Trophoblast cell (in vitro differentiated cells and primary cell): ENCODE data around the gene IGSF11.

Experiments
- DNase-seq, 2 donors: peaks; one replicate each; pipeline ENCODE4 v3.0.0-alpha.2; 2016
- H2AFZ ChIP-seq: 2 replicates; pipeline ENCODE4 v1.6.1; 2013; ENCODE audit warnings: low read length, moderate library complexity, mild to moderate bottlenecking; ENCODE audit not compliant: insufficient read depth, poor library complexity
- H2AK5ac ChIP-seq: 2 replicates; pipeline ENCODE4 v1.6.1; 2013; ENCODE audit warnings: mild to moderate bottlenecking, low read length
- H2BK120ac ChIP-seq: 2 replicates; pipeline ENCODE4 v1.6.1; 2013; ENCODE audit warnings: low read length, mild to moderate bottlenecking, moderate library complexity; ENCODE audit not compliant: insufficient read depth, poor library complexity
- H2BK12ac ChIP-seq: 2 replicates; pipeline ENCODE4 v1.6.1; 2013; ENCODE audit warnings: mild to moderate bottlenecking, low read length, moderate library complexity
- H2BK5ac ChIP-seq: 2 replicates; pipeline ENCODE4 v1.6.1; 2013; ENCODE audit warnings: low read length, low read depth, moderate library complexity, mild to moderate bottlenecking; ENCODE audit not compliant: poor library complexity
- H3K14ac ChIP-seq: 2 replicates; pipeline ENCODE4 v1.6.1; 2013; ENCODE audit warnings: mild to moderate bottlenecking, low read length
- H3K18ac ChIP-seq: 2 replicates; pipeline ENCODE4 v1.6.1; 2013; ENCODE audit warnings: mild to moderate bottlenecking, low read length
- H3K23ac ChIP-seq: 2 replicates; pipeline ENCODE4 v1.6.1; 2013; ENCODE audit warnings: low read length
- H3K27ac ChIP-seq: 2 replicates; pipeline ENCODE4 v1.5.1; 2013; ENCODE audit warnings: low read depth, mild to moderate bottlenecking, inconsistent platforms, low read length, moderate library complexity
- H3K27me3 ChIP-seq: 2 replicates; pipeline ENCODE4 v1.6.1; 2013; ENCODE audit warnings: inconsistent platforms, mild to moderate bottlenecking, low read length, moderate library complexity; ENCODE audit not compliant: insufficient read depth
- H3K36me3 ChIP-seq, 2 experiments: 1 replicate in 1 of 2; 2 replicates in 1 of 2; pipeline ENCODE4 v1.6.1; 2013; ENCODE audit warnings: low read length in 2 of 2, mild to moderate bottlenecking in 2 of 2, moderate library complexity in 1 of 2; ENCODE audit not compliant: insufficient read depth in 2 of 2, control insufficient read depth in 1 of 2
- H3K4ac ChIP-seq: 2 replicates; pipeline ENCODE4 v1.6.1; 2013; ENCODE audit warnings: low read depth, mild to moderate bottlenecking, low read length, moderate library complexity
- H3K4me1 ChIP-seq, 2 experiments: 1 replicate in 1 of 2; 2 replicates in 1 of 2; pipeline ENCODE4 v1.6.1; 2013; ENCODE audit warnings: low read length in 2 of 2, mild to moderate bottlenecking in 2 of 2, moderate library complexity in 1 of 2; ENCODE audit not compliant: insufficient read depth in 2 of 2, control insufficient read depth in 1 of 2
- H3K4me2 ChIP-seq: 2 replicates; pipeline ENCODE4 v1.6.1; 2013; ENCODE audit warnings: inconsistent platforms, mild to moderate bottlenecking, low read length, moderate library complexity
- H3K4me3 ChIP-seq: 2 replicates; pipeline ENCODE4 v1.5.1; 2013; ENCODE audit warnings: mild to moderate bottlenecking, low read depth, low read length, inconsistent platforms
- H3K79me1 ChIP-seq: one replicate; pipeline ENCODE4 v1.6.1; 2013; ENCODE audit warnings: low read length
- H3K79me2 ChIP-seq: 2 replicates; pipeline ENCODE4 v1.6.1; 2013; ENCODE audit warnings: low read length, mild to moderate bottlenecking; ENCODE audit not compliant: control insufficient read depth, insufficient read depth, poor library complexity
- H3K9ac ChIP-seq: 2 replicates; pipeline ENCODE4 v1.6.1; 2013; ENCODE audit warnings: mild to moderate bottlenecking, low read length
- H3K9me3 ChIP-seq: 2 replicates; pipeline ENCODE4 v1.6.1; 2013; ENCODE audit warnings: low read depth, mild to moderate bottlenecking, control low read depth, inconsistent platforms, low read length; ENCODE audit not compliant: insufficient read depth
- H4K12ac ChIP-seq: 2 replicates; pipeline ENCODE4 v1.6.1; 2013; ENCODE audit warnings: low read depth, mild to moderate bottlenecking, low read length, moderate library complexity
- H4K8ac ChIP-seq: 2 replicates; pipeline ENCODE4 v1.6.1; 2013; ENCODE audit warnings: low read depth, mild to moderate bottlenecking, low read length, moderate library complexity
- H4K91ac ChIP-seq: one replicate; pipeline ENCODE4 v1.6.1; 2013; ENCODE audit warnings: low read depth, mild to moderate bottlenecking, low read length, moderate library complexity
- WGBS: extraction: QIAGEN DNeasy Blood & Tissue Kit; methylation state at CpG from one replicate; pipeline ENCODE4 v1.1.7; 2013; ENCODE audit warnings: missing lambda C conversion rate; ENCODE audit not compliant: insufficient read length, insufficient coverage; ENCODE audit errors: extremely low coverage; 5-methylcytosine and 5-hydroxymethylcytosine counted together

Gene IGSF11

GRCh38 chr3:119019767-119020518, 14.7 kb downstream of the IGSF11 start:
- no peak for DNase-seq
- Histone ChIP-seq H3K4ac (no peak overlapping the region), H3K79me2 (no peaks in the 10 kb centered on the region), H3K9ac (no peak overlapping the region), H2AK5ac (no peak overlapping the region), H2BK5ac (no peak overlapping the region), H3K4me3 (no peak overlapping the region), H2BK12ac (no peak overlapping the region), H3K36me3 (no peaks in the 10 kb centered on the region), H3K27me3 (no peaks in the 10 kb centered on the region), H3K9me3 (no peaks in the 10 kb centered on the region), H3K14ac (no peak overlapping the region), H3K27ac (no peak overlapping the region), H3K79me1 (no peaks in the 10 kb centered on the region), H3K4me2 (no peak overlapping the region), H3K23ac (no peak overlapping the region), H4K12ac (no peak overlapping the region), H2BK120ac (no peak overlapping the region), H3K18ac (no peak overlapping the region), H2AFZ (no peak overlapping the region), H4K8ac (no peak overlapping the region), H4K91ac (no peak overlapping the region), H3K4me1 (no peaks in the 10 kb centered on the region)
- no CpG with 5 or more reads among the region's 4 CpGs for WGBS

GRCh38 chr3:119018690-119019463, 15.8 kb downstream of the IGSF11 start:
- H3K4me2 ChIP-seq = no peak overlapping the region
- no peak overlapping the region for H2AFZ ChIP-seq
- no peak overlapping the region for H3K4me3 ChIP-seq
- H3K4ac ChIP-seq = no peak overlapping the region
- no peak for DNase-seq
- no peak overlapping the region for H2BK120ac ChIP-seq
- H3K4me1 ChIP-seq = no peaks in the 10 kb centered on the region
- no peaks in the 10 kb centered on the region for H3K79me2 ChIP-seq
- H3K9ac ChIP-seq = no peak overlapping the region
- H4K12ac ChIP-seq = no peak overlapping the region
- H3K18ac ChIP-seq = no peak overlapping the region
- H3K23ac ChIP-seq = no peak overlapping the region
- no peak overlapping the region for H4K8ac ChIP-seq
- no peak overlapping the region for H3K27ac ChIP-seq
- H3K9me3 ChIP-seq = no peaks in the 10 kb centered on the region
- H3K14ac ChIP-seq = no peak overlapping the region
- H4K91ac ChIP-seq = no peak overlapping the region
- H3K79me1 ChIP-seq = no peaks in the 10 kb centered on the region
- H2BK12ac ChIP-seq = no peak overlapping the region
- WGBS = no CpG with 5 or more reads among the region's 1 CpG
- no peak overlapping the region for H2BK5ac ChIP-seq
- no peaks in the 10 kb centered on the region for H3K36me3 ChIP-seq
- no peak overlapping the region for H2AK5ac ChIP-seq
- no peaks in the 10 kb centered on the region for H3K27me3 ChIP-seq

- Histone ChIP-seq H3K79me2 (no peaks in the 10 kb centered on the region), H4K8ac (no peak overlapping the region), H2BK12ac (no peak overlapping the region), H3K18ac (no peak overlapping the region), H2AFZ (no peak overlapping the region), H3K27me3 (no peaks in the 10 kb centered on the region), H4K12ac (no peak overlapping the region), H3K36me3 (no peaks in the 10 kb centered on the region), H3K9ac (no peak overlapping the region), H3K23ac (no peak overlapping the region), H2AK5ac (no peak overlapping the region), H2BK5ac (no peak overlapping the region), H3K9me3 (no peaks in the 10 kb centered on the region), H3K79me1 (no peaks in the 10 kb centered on the region), H3K27ac (no peak overlapping the region), H3K4me2 (no peak overlapping the region), H3K14ac (no peak overlapping the region), H3K4ac (no peak overlapping the region), H2BK120ac (no peak overlapping the region), H3K4me3 (no peak overlapping the region), H4K91ac (no peak overlapping the region), H3K4me1 (no peaks in the 10 kb centered on the region)
- DNase-seq = no peak
- WGBS = no CpG with 5 or more reads among the region's 2 CpGs
Measured at GRCh38 chr3:119015942-119016341, 18.7 kb downstream of the IGSF11 start.

GRCh38 chr3:119013951-119014350, 20.7 kb downstream of the IGSF11 start:
- H2AK5ac ChIP-seq = no peak overlapping the region
- no CpG with 5 or more reads among the region's 3 CpGs for WGBS
- no peak overlapping the region for H3K9ac ChIP-seq
- no peaks in the 10 kb centered on the region for H3K27me3 ChIP-seq
- no peak overlapping the region for H3K27ac ChIP-seq
- H4K91ac ChIP-seq = no peak overlapping the region
- H3K23ac ChIP-seq = no peak overlapping the region
- H2BK12ac ChIP-seq = no peak overlapping the region
- no peak overlapping the region for H4K8ac ChIP-seq
- no peak overlapping the region for H3K4ac ChIP-seq
- H3K79me2 ChIP-seq = no peaks in the 10 kb centered on the region
- no peak overlapping the region for H3K14ac ChIP-seq
- H3K4me1 ChIP-seq = no peaks in the 10 kb centered on the region
- DNase-seq = no peak
- H3K79me1 ChIP-seq = no peaks in the 10 kb centered on the region
- H3K36me3 ChIP-seq = no peaks in the 10 kb centered on the region
- H3K4me2 ChIP-seq = no peak overlapping the region
- H2AFZ ChIP-seq = no peak overlapping the region
- no peak overlapping the region for H4K12ac ChIP-seq
- H3K4me3 ChIP-seq = no peak overlapping the region
- H3K9me3 ChIP-seq = no peaks in the 10 kb centered on the region
- H2BK5ac ChIP-seq = no peak overlapping the region
- H3K18ac ChIP-seq = no peak overlapping the region
- no peak overlapping the region for H2BK120ac ChIP-seq
